ENCODE data around the gene IL2RG. TPM values are rescaled to one million over a fixed set of nuclear protein-coding genes. Genes with fewer than 3 reads are reported as not detected.

The IL2RG gene
- total RNA-seq, 1 donor from 2014 or later: not detected

DNA sequence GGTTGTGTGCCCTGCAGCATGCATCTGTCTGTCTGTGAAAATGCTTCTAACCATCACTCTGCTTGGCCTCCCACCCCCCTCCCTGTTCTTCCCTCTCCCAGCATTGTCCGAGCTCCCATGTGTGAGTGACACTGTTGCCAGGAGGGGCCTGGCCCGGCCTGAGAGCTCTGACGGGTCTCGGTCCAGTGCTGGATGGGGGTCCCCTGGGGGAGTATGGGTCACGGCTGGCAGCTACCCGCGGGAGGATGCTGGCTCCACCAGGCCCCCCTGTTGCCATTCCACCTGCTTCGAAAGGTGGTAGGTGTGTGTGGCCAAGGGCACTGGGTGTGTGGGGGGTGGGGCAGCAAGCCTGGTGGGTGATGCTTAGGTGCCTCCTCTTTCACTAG, 36.9 kb upstream of the IL2RG start:
- no peak for DNase-seq (ENCODE audit: low read depth)
- TF ChIP-seq, protein P1, sequence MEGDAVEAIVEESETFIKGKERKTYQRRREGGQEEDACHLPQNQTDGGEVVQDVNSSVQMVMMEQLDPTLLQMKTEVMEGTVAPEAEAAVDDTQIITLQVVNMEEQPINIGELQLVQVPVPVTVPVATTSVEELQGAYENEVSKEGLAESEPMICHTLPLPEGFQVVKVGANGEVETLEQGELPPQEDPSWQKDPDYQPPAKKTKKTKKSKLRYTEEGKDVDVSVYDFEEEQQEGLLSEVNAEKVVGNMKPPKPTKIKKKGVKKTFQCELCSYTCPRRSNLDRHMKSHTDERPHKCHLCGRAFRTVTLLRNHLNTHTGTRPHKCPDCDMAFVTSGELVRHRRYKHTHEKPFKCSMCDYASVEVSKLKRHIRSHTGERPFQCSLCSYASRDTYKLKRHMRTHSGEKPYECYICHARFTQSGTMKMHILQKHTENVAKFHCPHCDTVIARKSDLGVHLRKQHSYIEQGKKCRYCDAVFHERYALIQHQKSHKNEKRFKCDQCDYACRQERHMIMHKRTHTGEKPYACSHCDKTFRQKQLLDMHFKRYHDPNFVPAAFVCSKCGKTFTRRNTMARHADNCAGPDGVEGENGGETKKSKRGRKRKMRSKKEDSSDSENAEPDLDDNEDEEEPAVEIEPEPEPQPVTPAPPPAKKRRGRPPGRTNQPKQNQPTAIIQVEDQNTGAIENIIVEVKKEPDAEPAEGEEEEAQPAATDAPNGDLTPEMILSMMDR (conservative IDR thresholded peaks at IDR 0.05; ENCODE audit: low read depth, low read length): no peak
- H3K4me3 ChIP-seq (ENCODE audit: low read depth, low read length): no peak overlapping the region

DNA sequence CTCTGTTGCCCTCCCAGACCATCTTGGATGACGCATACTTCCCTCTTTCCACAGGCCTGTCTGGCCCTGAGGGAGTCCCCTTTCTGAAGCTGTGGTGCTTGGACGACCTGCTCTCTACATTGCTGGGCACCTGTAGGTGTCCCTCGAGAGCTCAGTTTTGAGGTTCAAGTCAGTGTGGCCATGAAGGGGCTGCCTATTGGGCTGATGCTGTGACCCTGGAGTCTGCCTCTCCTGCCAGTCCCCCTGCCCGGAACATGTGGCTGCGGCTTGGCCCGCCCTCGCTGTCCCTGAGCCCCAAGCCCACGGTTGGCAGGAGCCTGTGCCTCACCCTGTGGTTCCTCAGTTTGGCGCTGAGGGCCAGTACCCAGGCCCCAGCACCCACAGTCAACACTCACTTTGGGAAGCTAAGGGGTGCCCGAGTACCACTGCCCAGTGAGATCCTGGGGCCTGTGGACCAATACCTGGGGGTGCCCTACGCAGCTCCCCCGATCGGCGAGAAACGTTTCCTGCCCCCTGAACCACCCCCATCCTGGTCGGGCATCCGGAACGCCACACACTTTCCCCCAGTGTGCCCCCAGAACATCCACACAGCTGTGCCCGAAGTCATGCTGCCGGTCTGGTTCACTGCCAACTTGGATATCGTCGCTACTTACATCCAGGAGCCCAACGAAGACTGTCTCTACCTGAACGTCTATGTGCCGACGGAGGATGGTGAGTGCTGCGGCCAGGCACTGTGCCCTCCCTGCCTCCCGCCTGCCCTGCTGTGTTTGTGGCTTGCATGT, 36.3 kb upstream of the IL2RG start:
- TF ChIP-seq, protein P1 (conservative IDR thresholded peaks at IDR 0.05; ENCODE audit: low read depth, low read length): no peak
- no peak for DNase-seq (ENCODE audit: low read depth)

DNA sequence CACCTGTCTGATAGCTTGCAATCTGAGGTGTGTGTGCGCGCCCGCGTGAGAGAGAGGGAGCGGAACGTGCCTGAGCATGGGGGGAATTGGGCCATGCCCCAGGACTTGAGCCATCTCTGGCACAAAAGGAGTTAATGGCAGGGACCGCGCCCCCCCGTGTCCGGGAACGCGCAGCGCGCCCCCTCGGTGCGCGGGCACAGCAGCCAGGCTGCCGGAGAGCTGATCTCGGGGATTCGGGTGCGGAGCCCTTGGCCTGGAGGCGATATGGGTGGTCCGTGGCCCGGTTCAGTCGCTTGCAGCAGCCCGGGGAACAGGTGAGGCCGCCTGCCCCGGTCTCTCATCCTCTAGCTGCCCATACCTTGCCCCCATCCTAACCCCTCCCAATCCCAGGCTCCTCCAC, 33.3 kb upstream of the IL2RG start, which contains the start of gene NLGN3:
Gene NLGN3 (plus strand): TSS at position 191 of the 400 bp plus-strand sequence. CDS start 2,909 bp downstream, outside the sequence.
- TF ChIP-seq, protein P1 (conservative IDR thresholded peaks at IDR 0.05; ENCODE audit: low read depth, low read length): no peak
- DNase-seq (ENCODE audit: low read depth): no peak
- no peak within 1 kb of the TSS for H3K4me3 ChIP-seq (ENCODE audit: low read depth, low read length)

More for the DNA sequence above, 36.3 kb upstream of the IL2RG start:
- H3K4me3 ChIP-seq (ENCODE audit: low read depth, low read length): no peak overlapping the region

DNA sequence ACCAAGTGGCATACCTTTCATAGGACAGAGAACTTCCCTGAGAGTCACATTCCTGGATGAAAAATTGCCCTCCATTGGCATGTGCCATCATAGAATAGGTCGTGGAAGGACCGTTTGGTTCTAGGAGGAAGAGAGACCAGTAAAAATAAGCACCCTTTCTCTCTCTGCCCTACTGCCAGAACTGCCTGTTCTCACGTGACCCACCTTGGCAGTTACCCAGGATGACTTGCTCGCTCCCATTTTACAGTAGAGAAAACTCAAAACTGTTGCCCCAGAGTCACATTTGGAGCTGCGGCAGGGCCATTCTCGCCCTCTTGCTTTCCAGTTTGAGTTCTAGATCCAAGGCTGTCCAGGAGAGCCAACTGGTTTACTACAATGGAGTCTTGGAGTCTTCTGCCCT, 32.1 kb upstream of the IL2RG start:
- no peak overlapping the region for H3K4me3 ChIP-seq (ENCODE audit: low read depth, low read length)
- TF ChIP-seq, protein P1 (conservative IDR thresholded peaks at IDR 0.05; ENCODE audit: low read depth, low read length): no peak
- DNase-seq (ENCODE audit: low read depth): no peak

DNA sequence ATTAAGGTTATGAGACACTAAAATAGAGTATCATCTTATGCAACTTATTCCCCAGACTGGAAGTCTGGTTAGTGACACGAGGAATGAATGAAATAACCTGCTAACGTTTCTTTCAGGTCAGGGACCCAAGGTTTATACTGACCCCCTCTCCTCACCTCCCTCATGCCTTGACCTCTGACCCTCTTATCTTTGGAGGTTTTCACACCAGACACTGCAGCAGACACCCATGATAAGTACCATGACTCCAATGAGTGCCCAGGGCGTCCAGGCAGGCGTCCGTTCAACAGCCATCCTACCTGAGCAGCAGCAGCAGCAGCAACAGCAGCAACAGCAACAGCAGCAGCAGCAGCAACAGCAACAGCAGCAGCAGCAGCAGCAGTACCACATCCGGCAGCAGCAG, 29.1 kb upstream of the IL2RG start:
- TF ChIP-seq, protein P1 (conservative IDR thresholded peaks at IDR 0.05; ENCODE audit: low read depth, low read length): no peak
- H3K4me3 ChIP-seq (ENCODE audit: low read depth, low read length): no peak overlapping the region
- DNase-seq (ENCODE audit: low read depth): no peak

DNA sequence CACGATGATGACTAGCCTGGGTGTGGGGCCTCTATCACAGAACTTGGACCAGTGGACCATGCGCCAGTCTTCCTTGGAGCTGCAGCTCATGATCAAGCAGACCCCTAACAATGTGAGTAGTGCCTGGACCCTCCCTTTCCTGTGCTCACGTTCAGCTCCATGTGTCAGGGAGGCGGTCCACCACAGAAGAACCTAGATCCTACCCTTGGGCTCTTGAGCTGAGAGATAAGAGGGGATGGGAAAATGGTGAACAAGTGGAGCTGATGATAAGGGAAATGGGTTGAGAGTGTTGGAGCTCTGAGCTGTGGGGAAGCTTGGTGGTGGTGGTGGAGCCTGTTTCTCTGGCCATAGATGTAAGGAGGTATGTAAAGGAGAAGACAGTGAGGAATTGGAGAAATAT, 20.1 kb upstream of the IL2RG start:
- TF ChIP-seq, protein P1 (conservative IDR thresholded peaks at IDR 0.05; ENCODE audit: low read depth, low read length): no peak
- no peak for DNase-seq (ENCODE audit: low read depth)
- H3K4me3 ChIP-seq (ENCODE audit: low read depth, low read length): no peak overlapping the region

All from epithelial cell of proximal tubule (primary cell).